ENCODE results near the gene PILRB. TPM values are rescaled to one million over a fixed set of nuclear protein-coding genes. Genes with fewer than 3 reads are reported as not detected.

PILRB gene
- total and polyA plus RNA-seq, 2 donors from 2014 or later, result 45.0 to 76.4 TPM

DNA sequence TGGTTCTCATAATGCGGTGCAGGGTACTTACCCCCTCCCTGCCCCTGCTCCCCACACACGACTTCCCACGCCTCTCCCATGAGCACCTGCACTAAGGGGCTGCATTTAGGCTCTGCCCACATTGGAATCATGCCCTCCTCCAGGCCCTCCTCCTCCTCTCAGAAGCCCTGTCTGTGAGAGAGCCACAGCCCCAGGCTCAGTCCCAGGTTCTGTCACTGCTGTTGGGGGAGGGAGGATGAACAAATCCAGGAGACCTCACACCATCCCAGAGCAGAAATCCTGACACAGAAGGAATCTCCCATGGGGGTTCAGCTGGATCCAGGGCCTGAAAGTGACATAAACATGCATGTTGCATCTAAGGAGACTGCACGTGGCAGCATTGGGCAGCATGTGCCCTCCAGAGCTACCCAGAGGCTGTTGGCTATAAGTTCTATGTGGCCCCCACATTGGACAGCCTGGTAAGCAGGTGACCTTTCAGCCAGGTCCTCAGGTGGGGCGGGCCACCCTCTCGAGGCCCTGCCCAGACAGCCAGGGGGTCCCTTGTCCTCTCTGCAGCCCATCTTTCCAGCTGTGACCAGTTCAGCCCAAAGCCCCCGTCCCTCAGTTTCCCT, 13.7 kb downstream of the PILRB start:
- peaks cover 0 to 3% (median 0%) of the 10 kb centered on the region in 3 donors for H3K4me1 ChIP-seq (ENCODE audit: control insufficient read depth in 2 of 3, insufficient read depth in 2 of 3, low read depth in 1 of 3, low read length in 3 of 3)
- no peak for FAIRE-seq
- TF ChIP-seq, protein P1, sequence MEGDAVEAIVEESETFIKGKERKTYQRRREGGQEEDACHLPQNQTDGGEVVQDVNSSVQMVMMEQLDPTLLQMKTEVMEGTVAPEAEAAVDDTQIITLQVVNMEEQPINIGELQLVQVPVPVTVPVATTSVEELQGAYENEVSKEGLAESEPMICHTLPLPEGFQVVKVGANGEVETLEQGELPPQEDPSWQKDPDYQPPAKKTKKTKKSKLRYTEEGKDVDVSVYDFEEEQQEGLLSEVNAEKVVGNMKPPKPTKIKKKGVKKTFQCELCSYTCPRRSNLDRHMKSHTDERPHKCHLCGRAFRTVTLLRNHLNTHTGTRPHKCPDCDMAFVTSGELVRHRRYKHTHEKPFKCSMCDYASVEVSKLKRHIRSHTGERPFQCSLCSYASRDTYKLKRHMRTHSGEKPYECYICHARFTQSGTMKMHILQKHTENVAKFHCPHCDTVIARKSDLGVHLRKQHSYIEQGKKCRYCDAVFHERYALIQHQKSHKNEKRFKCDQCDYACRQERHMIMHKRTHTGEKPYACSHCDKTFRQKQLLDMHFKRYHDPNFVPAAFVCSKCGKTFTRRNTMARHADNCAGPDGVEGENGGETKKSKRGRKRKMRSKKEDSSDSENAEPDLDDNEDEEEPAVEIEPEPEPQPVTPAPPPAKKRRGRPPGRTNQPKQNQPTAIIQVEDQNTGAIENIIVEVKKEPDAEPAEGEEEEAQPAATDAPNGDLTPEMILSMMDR (IDR thresholded peaks at IDR 0.05; ENCODE audit: borderline replicate concordance, extremely low read depth, insufficient read depth), result no peak
- H3K27me3 ChIP-seq (ENCODE audit: control insufficient read depth, insufficient read depth, low read length), result no peaks in the 10 kb centered on the region
- intact Hi-C loops (cut with DNase I), result no loop called here
- H3K27ac ChIP-seq (ENCODE audit: low read depth in 2 of 2, low read length in 2 of 2), result no peak overlapping the region
- no peak overlapping the region for H3K9ac ChIP-seq (ENCODE audit: low read length in 3 of 3)
- DNase-seq, result peak in 1 of 5 donors; percentile 53
- H3K9me3 ChIP-seq (ENCODE audit: control insufficient read depth in 2 of 3, insufficient read depth in 1 of 3, low read length in 3 of 3), result no peaks in the 10 kb centered on the region
- H3K4me3 ChIP-seq (ENCODE audit: low read length in 3 of 3), result no peak overlapping the region
- no peaks in the 10 kb centered on the region for H3K36me3 ChIP-seq (ENCODE audit: control insufficient read depth in 2 of 3, insufficient read depth in 3 of 3, low read length in 3 of 3)

GRCh38 chr7:100372256-100372655, 14.3 kb downstream of the PILRB start:
- intact Hi-C loops (cut with DNase I), result no loop called here
- Histone ChIP-seq H3K9ac (ENCODE audit: low read length in 3 of 3) (peak overlapping the region in 1 of 3 donors; percentile 3), H3K27me3 (ENCODE audit: control insufficient read depth, insufficient read depth, low read length) (no peaks in the 10 kb centered on the region), H3K9me3 (ENCODE audit: control insufficient read depth in 2 of 3, insufficient read depth in 1 of 3, low read length in 3 of 3) (no peaks in the 10 kb centered on the region), H3K4me3 (ENCODE audit: low read length in 3 of 3) (no peak overlapping the region), H3K27ac (ENCODE audit: low read depth in 2 of 2, low read length in 2 of 2) (no peak overlapping the region), H3K4me1 (ENCODE audit: control insufficient read depth in 2 of 3, insufficient read depth in 2 of 3, low read depth in 1 of 3, low read length in 3 of 3) (peaks cover 0 to 3% (median 0%) of the 10 kb centered on the region in 3 donors), H3K36me3 (ENCODE audit: control insufficient read depth in 2 of 3, insufficient read depth in 3 of 3, low read length in 3 of 3) (no peaks in the 10 kb centered on the region)
- TF ChIP-seq, protein P1 (IDR thresholded peaks at IDR 0.05; ENCODE audit: borderline replicate concordance, extremely low read depth, insufficient read depth), result no peak
- DNase-seq, result peak in 2 of 5 donors; percentile 9 to 73
- no peak for FAIRE-seq

DNA sequence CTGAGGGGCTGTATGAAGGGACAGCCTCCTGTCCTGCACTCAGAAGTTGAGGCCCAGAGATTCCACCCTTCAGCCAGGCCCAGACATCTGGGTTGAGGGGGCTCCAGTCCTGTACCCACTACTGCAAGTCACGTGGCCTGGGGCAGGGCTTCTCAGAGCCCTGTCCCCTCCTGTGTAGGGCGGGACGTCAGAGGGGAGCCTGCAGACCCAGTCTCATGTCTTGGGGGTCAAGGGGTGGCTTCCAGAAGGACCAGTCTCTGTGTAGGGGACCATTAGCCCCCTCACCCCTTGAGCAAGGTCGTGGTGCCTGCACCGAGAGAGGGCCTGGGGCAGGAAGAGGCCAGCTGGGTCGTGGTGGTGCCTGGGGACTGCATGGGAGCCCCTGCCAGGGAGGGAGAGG, 14.8 kb downstream of the PILRB start:
- Histone ChIP-seq H3K27ac (ENCODE audit: low read depth in 2 of 2, low read length in 2 of 2) (no peak overlapping the region), H3K27me3 (ENCODE audit: control insufficient read depth, insufficient read depth, low read length) (no peaks in the 10 kb centered on the region), H3K4me3 (ENCODE audit: low read length in 3 of 3) (no peak overlapping the region), H3K4me1 (ENCODE audit: control insufficient read depth in 2 of 3, insufficient read depth in 2 of 3, low read depth in 1 of 3, low read length in 3 of 3) (peaks cover 0 to 3% (median 0%) of the 10 kb centered on the region in 3 donors), H3K9me3 (ENCODE audit: control insufficient read depth in 2 of 3, insufficient read depth in 1 of 3, low read length in 3 of 3) (no peaks in the 10 kb centered on the region), H3K9ac (ENCODE audit: low read length in 3 of 3) (peak overlapping the region in 1 of 3 donors; percentile 3), H3K36me3 (ENCODE audit: control insufficient read depth in 2 of 3, insufficient read depth in 3 of 3, low read length in 3 of 3) (no peaks in the 10 kb centered on the region)
- FAIRE-seq, result no peak
- intact Hi-C loops (cut with DNase I), result no loop called here
- TF ChIP-seq, protein P1 (IDR thresholded peaks at IDR 0.05; ENCODE audit: borderline replicate concordance, extremely low read depth, insufficient read depth), result no peak
- peak in 1 of 5 donors; percentile 70 for DNase-seq

Measured in kidney (tissue), 14 donors.